ENCODE data around the gene MAP2K5. TPM values are rescaled to one million over a fixed set of nuclear protein-coding genes. Genes with fewer than 3 reads are reported as not detected.

Gene MAP2K5
- total and polyA plus RNA-seq, 9 of the 15 experiments (the other 6 are each of a cell fraction or from before 2014, with no cell fraction given) = 0.41 to 16.5 (median 7.5) TPM

- no TSS peak for BruUV-seq (replicated peaks)
- peaks cover 32 to 48% of the 10 kb centered on the region in 2 experiments; a peak in 4 of 5 replicates for H3K27me3 ChIP-seq (ENCODE audit: control insufficient read depth in 2 of 2, insufficient read depth in 2 of 2, low read length in 2 of 2)
- H3K4me3 ChIP-seq = no peak within 1 kb of the TSS
- H3K4me2 ChIP-seq (ENCODE audit: insufficient read depth, low read length) = no peak within 1 kb of the TSS
- H3K9me1 ChIP-seq (ENCODE audit: control insufficient read depth, insufficient read depth, low read length) = no peaks in the 10 kb centered on the region
- no peak within 1 kb of the TSS for H3K9ac ChIP-seq (ENCODE audit: insufficient read depth in 1 of 2, low read depth in 2 of 2, low read length in 2 of 2)
- DNase-seq (ENCODE audit: extremely low read depth in 1 of 4, low spot score in 3 of 4) (peak in 2 of 4 experiments; percentile 42 to 45), FAIRE-seq (no peak), ATAC-seq (no peak)
- in situ Hi-C loops (cut with MboI) = no loop called here
- H3K4me1 ChIP-seq (replicated peaks in 1 of 2; ENCODE audit: control insufficient read depth in 2 of 2, insufficient read depth in 2 of 2, low read length in 2 of 2) = peaks cover 0 to 40% of the 10 kb centered on the region in 2 experiments; a peak in 2 of 5 replicates
- H3K9me3 ChIP-seq (replicated peaks; ENCODE audit: control insufficient read depth, insufficient read depth, low read depth, low read length) = no peaks in the 10 kb centered on the region; the same call in none of the 2 replicates
- H3K36me3 ChIP-seq (ENCODE audit: control insufficient read depth, insufficient read depth, low read length) = no peaks in the 10 kb centered on the region
- intact Hi-C loops (cut with micrococcal nuclease) = no loop called here
- H3K79me2 ChIP-seq (ENCODE audit: control insufficient read depth, insufficient read depth, low read length) = no peaks in the 10 kb centered on the region
- peaks cover 8% of the 10 kb centered on the region for H4K20me1 ChIP-seq (replicated peaks; ENCODE audit: control insufficient read depth, insufficient read depth, low read length)
- no peak within 1 kb of the TSS for H3K27ac ChIP-seq (ENCODE audit: extremely low read depth, low read depth, low read length)
- 31% methylated on average over 35 of the region's 58 CpGs for WGBS (ENCODE audit: insufficient coverage, low coverage, missing lambda C conversion rate)
- ChIA-PET CTCF (ENCODE audit: low intra/inter-chr PET ratio) (no interaction called here), POLR2A (interaction anchor here (1.2 kb wide), 2 partner anchors 11 to 15 kb away, joined by 3 to 5 read pairs; no protein-coding TSS in a partner anchor)
- H2AFZ ChIP-seq (ENCODE audit: low read depth, low read length) = no peak within 1 kb of the TSS
- TF ChIP-seq ZNF197 (CRISPR knock-in tag; IDR thresholded peaks at IDR 0.05; ENCODE audit: low read depth) = no peak
- no peak for TF ChIP-seq USF2 (CRISPR knock-in tag; IDR thresholded peaks at IDR 0.05)
- TF ChIP-seq ZBTB33 (CRISPR knock-in tag; IDR thresholded peaks at IDR 0.05) = peak; percentile 54; the same call in 1 of the 2 replicates
- TF ChIP-seq STAT5A (IDR thresholded peaks at IDR 0.05; ENCODE audit: borderline replicate concordance, low read length) = no peak
- TF ChIP-seq TAF9B (IDR thresholded peaks at IDR 0.05; ENCODE audit: partially characterized antibody) = no peak
- TF ChIP-seq SFPQ (IDR thresholded peaks at IDR 0.05; ENCODE audit: low read depth, low read length) = no peak
- no peak for TF ChIP-seq NFXL1 (CRISPR knock-in tag; IDR thresholded peaks at IDR 0.05)
- TF ChIP-seq NR1H2 (CRISPR knock-in tag; IDR thresholded peaks at IDR 0.05) = no peak
Observed at GRCh38 chr15:67824976-67825880, 282.7 kb downstream of the MAP2K5 start, which contains the start of gene SKOR1. TSS of gene SKOR1 (plus strand) at chr15:67825509. CDS start at chr15:67825603, 94 bp downstream.
